ENCODE data around the gene COMMD9.

Gene COMMD9

GRCh38 chr11:36295926-36296325 lies 6.7 kb upstream of the COMMD9 start, which contains the start of gene PRR5L:
Gene PRR5L, plus strand, starts transcription at chr11:36296288. Its CDS starts 104,834 bp downstream, at chr11:36401122.
- DNase-seq, result no peak

GRCh38 chr11:36292311-36292722 lies 3.1 kb upstream of the COMMD9 start:
- DNase-seq, result peak; percentile 14

- no peak for DNase-seq
Measured at GRCh38 chr11:36288442-36289225, 590 bp downstream of the COMMD9 start.

GRCh38 chr11:36282926-36283325 lies 6.3 kb downstream of the COMMD9 start:
- DNase-seq, result no peak

DNA sequence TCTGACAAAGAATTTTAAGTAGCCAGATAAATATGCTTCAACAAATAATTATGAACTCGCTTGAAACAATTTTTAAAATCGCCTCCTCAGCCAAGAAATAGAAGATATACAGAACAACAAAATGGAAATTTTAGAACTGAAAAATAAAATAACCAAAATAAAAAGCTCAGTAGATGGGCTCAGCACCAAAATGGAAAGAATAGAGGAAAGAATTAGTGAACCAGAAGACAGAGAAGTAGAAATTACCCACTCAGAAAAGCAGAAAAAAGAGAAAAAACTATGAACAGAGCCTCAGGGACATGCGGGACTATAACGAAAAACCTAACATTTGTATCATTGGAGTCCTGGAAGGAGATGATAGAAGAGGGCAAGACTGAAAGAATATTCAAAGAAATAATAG lies 7.4 kb downstream of the COMMD9 start:
- no peak for DNase-seq

DNA sequence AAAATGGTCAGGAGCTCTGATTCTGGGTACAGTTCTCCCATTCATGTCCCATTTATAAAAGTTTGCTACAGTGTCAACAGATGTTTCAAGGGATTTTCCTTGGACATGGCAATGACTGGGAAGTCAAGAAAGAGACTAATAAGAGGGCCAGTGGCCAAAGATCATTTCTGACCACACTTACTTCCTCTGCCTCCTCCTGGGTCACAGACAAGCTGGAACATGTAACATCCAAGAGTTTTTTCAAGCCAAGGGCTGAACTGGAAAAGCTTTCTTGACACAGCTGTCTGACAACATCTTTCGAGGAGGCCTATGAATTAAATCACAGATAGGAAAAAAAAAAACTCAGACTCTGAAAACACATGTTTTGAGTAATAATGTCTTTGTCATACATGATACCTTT lies 8.7 kb downstream of the COMMD9 start:
- no peak for DNase-seq

GRCh38 chr11:36278531-36279282 lies 10.5 kb downstream of the COMMD9 start:
- no peak for DNase-seq

GRCh38 chr11:36274414-36274813 lies 14.8 kb downstream of the COMMD9 start:
- DNase-seq, result no peak

- DNase-seq, result no peak
Measured at GRCh38 chr11:36273110-36273509, 16.1 kb downstream of the COMMD9 start.

GRCh38 chr11:36271794-36272407 lies 17.3 kb downstream of the COMMD9 start:
- DNase-seq, result no peak

DNA sequence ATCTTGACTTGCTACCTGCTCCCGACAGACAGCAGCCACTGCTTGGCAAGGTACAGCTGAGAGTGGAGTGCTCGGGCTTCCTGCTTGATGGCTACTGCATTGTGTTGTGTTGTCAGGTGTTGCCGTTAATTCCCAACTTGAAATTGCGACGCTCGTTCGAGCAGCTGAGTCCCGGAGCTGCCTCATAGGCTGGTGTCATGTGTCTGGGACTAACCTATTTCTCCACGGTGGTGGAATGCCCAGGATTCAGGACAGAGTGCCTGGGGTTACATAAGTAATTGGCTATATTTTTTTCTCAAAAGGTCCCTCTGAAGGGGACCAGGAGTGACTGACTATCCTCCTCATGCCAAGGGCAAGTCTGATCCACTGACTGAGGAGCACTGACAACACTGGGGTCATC lies 18.5 kb downstream of the COMMD9 start:
- no peak for DNase-seq

DNA sequence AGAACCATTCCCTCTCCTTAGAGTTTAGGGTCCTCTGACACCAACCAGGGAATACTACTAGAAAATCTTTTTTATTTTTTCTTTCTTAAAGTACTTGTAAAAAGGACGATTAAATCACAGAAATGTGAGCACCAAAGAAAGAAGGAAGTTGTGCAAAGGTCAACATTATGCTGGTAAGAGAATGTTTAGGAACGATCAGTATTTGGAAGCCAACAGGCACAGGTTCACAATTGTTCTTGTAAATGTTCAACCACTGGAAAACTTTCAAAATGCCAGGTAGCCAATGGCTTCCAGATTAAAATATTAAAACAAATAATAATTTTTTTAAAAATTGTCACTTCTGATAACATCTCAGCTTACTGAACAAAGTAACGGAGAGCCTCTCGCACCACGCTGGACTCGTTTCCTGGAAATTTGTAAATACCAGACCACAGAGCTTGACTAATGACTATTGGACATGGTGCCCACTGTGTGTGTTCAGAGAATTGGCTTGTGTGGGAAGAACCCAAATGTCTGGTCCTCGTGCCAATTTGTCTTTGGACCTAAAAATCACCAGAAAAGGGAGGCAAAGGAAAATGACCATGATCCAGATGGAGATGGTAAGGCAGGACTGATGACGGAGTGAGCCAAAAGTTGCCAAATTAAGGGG lies 20.8 kb downstream of the COMMD9 start:
- DNase-seq, result no peak

GRCh38 chr11:36266767-36267166 lies 22.5 kb downstream of the COMMD9 start:
- DNase-seq, result no peak

GRCh38 chr11:36265793-36266628 lies 23.2 kb downstream of the COMMD9 start:
- DNase-seq, result peak; percentile 20

- no peak for DNase-seq
Measured at GRCh38 chr11:36264973-36265344, 24.3 kb downstream of the COMMD9 start.

DNA sequence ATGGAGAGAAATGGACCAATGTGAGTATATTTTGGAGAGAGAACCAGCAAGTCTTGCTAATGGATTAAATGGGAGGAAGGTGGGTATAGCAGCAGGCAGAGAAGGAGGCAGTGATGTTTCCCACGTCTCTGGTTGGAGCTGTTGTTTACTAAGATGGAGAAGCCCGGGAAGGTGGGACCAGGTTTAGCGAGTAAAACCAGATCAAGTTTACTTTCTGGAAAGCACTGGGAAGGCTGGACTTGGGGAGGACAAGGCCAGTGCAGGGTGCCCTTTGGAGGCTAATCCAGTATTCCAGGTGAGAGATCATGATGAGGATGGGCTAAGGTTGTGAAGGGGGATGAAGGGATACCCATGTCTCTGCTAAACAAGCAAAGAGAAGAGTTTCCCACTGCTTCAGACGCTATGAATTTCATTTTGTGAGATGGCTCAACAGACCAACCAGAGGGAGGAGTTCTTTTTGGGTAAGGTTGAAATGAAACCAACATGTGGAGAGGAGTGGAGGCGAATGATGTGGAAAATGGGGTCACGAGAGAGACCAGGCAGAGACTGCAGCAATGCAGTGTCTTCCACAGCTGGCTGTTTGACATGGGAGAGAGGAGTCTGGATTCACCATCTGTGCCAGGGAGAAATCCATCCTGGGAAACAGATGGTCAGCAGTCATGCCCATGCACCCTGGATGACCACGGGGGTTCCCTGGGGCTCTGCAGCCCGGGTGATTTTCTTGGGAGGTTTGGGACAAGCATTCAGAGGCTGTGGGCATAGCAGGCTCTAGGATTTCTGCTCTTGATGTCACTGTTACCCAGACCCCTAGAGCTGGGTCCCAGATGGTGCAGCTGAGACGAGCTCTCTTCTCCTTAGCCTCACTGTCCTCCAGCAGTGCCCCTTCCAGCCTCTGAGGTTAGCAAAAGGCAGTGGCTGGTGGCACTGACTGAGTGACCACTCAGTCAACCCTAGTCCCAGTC lies 24.9 kb downstream of the COMMD9 start:
- DNase-seq, result no peak

- no peak for DNase-seq
Measured at GRCh38 chr11:36261094-36261493, 28.1 kb downstream of the COMMD9 start.

DNA sequence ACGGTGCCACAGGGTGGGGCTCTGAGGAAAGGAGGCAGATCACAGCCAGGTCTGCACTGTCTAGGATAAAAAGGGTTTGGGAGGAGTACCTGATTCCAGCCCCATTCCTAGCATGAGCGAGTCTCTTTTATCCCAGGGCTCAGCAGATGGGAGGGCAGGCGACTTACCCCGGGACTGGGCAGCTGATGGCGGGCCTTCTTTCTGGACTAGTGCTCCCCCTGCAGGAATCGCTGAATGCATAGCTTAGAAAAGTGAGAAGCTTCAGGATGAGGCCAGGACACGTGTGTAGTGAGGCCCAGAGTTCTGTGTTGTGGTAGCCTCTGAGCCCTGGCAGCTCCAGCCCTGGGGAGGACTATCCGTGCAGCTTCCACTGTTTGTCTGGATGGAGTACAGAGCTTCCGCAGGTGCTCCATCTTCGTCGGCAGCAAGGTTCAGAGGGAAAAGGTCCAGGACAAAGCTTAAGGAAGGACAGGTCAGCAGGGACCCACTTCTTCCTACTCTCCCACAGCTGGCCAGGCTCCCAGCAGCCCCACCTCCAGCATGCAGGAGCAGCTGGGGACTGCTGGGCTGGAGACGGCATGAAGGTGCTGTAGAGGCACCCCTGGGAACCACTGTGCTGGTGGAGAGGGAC lies 30.4 kb downstream of the COMMD9 start:
- DNase-seq, result no peak

DNA sequence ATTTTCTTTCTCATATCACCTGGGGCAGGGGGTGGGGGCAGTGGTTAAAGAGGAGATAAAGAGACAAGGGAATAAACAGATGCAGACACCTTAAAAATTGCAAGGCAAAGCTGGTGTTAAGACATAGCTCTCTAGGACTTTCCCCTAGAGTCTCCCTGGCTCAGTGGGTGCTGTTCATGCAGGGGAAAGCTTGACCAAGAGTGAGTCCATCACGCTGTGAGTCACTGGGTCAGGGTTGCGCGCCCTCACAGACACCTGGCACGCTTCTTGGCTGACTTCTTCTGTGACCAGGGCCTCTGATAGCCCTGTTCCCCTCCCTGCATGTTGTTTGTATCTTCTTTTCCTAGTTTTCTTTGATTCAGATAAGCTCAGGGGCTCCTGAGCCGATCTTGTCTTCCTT lies 31.9 kb downstream of the COMMD9 start:
- no peak for DNase-seq

DNA sequence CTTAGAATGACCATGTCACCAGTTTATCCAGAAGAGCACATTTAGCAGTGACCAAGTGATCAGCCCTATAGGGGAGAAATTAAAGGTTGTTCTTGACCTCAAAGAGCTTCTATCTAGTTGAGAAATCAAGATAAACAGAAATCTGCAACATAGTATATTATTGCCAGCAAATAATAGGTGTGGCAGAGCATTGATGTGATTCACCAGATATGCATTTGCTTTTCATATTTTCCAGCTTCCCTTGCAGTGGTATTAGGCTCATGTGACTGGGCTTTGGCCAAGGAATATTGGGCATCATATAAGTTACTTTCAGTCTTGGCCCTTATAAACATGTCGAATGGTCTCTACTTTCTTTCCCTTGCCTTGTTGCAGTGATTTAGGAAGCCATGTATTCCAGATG lies 34.5 kb downstream of the COMMD9 start:
- no peak for DNase-seq

DNA sequence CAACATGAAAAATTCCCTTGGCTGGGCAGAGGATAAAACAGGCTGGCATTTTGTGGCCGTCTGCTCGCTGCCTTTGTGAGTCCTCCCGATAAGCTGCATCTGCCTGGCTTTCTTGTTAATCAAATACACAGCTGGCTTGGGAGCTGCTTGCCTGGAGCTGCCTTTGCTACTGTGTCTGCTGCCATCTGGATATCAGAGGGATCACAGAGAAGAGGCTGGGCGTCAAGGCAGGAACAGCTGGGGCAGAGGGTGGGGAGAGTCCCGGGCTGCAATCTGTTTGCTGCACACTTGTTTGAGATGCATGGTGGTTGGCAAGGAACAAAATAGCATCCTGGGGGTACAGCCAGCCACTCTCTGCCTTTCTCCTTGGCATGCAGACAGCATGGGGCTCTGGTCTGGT lies 36.0 kb downstream of the COMMD9 start:
- DNase-seq, result no peak
